ENCODE results near the gene EGLN1.

DNA sequence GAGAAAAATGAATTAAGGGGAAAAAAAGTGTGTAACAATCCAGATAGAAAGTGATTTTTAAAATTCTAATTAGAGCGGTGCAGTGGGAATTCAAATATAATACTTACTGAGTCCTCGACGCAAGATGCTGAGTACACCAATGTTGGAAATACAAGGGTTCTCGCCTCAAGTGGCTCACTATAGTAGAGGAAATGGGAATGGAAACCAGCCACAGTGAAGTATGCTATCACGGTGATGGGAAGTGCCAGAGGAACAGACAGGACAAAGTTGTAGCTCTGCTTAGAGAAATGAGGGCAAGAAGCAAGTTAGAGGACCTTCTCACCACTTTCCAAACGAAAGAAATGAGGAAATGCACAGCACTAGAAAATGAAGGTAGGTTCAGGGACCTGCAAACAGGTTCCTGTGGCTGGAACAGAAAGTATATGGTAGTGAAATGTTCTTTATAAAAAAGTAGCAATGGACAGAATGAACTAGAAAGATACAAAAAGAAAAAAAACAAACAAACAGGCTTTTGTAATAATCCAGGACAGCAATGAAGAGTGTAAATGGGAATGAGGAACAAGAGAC lies 13.5 kb downstream of the EGLN1 start:
- no peak for TF ChIP-seq EP300 (IDR thresholded peaks at IDR 0.05; ENCODE audit: borderline replicate concordance)
- no peak for TF ChIP-seq YY1 (IDR thresholded peaks at IDR 0.05; ENCODE audit: low read depth)
